Measurements from ENCODE around the gene DELE1.

The DELE1 gene

GRCh38 chr5:141923448-141924313, at the start of gene DELE1:
Gene DELE1 (plus strand): TSS chr5:141923871. CDS start chr5:141923942, 71 bp downstream.
- peak; percentile 91 for DNase-seq

GRCh38 chr5:141873933-141874261, 49.8 kb upstream of the DELE1 start:
- DNase-seq: no peak

- no peak for DNase-seq
Observed at GRCh38 chr5:141874262-141874964, 49.3 kb upstream of the DELE1 start.

- no peak for DNase-seq
Observed at GRCh38 chr5:141875022-141875740, 48.5 kb upstream of the DELE1 start.

GRCh38 chr5:141875795-141876627, 47.7 kb upstream of the DELE1 start:
- DNase-seq: no peak

GRCh38 chr5:141876628-141877355, 46.9 kb upstream of the DELE1 start:
- peak; percentile 27 for DNase-seq

- peak; percentile 26 for DNase-seq
Observed at GRCh38 chr5:141877356-141878185, 46.1 kb upstream of the DELE1 start.

GRCh38 chr5:141878186-141878710, 45.4 kb upstream of the DELE1 start, which contains the start of gene PCDH1:
Gene PCDH1 (minus strand): TSS chr5:141878410. CDS start chr5:141878262, 148 bp downstream.
- DNase-seq: peak; percentile 35

- peak; percentile 95 for DNase-seq
Observed at GRCh38 chr5:141878711-141879425, 44.8 kb upstream of the DELE1 start.

GRCh38 chr5:141879426-141879759, 44.3 kb upstream of the DELE1 start:
- DNase-seq: no peak

- no peak for DNase-seq
Observed at GRCh38 chr5:141879941-141880738, 43.5 kb upstream of the DELE1 start.

GRCh38 chr5:141880961-141881801, 42.5 kb upstream of the DELE1 start:
- no peak for DNase-seq

- no peak for DNase-seq
Observed at GRCh38 chr5:141881886-141882285, 41.8 kb upstream of the DELE1 start.

- no peak for DNase-seq
Observed at GRCh38 chr5:141882594-141883183, 41.0 kb upstream of the DELE1 start.

- peak; percentile 22 for DNase-seq
Observed at GRCh38 chr5:141883184-141883891, 40.3 kb upstream of the DELE1 start.

- no peak for DNase-seq
Observed at GRCh38 chr5:141883892-141884318, 39.8 kb upstream of the DELE1 start.

GRCh38 chr5:141889282-141889871, 34.3 kb upstream of the DELE1 start:
- no peak for DNase-seq
